Measurements from ENCODE around the gene GLTP. TPM values are rescaled to one million over a fixed set of nuclear protein-coding genes. Genes with fewer than 3 reads are reported as not detected.

The GLTP gene
- total RNA-seq, 4 donors from 2014 or later = 18.3 to 34.0 (median 22.4) TPM

DNA sequence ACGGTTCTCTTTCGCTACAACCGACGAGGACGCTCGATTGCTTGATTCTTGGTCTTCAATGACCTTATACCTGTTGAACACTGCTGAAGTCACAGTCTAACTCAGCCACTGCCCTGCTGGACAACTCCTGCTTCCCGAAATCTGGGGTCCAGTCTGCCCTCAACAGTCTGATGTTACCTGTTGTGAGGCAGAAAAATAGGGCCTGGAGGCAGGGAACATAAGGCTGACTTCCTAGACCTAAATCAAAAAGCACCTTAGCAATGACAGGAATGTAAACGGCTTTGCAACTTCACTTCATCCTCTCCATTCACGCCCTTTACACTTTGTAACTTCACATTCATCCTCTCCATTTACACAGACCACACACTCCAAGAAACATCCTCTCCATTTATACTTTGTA lies 597 bp upstream of the GLTP start:
- H3K4me3 ChIP-seq = peak overlapping the region; percentile 63 to 94 (median 75)
- no peaks in the 10 kb centered on the region for H3K36me3 ChIP-seq
- in situ Hi-C loops (cut with MboI; ENCODE audit: low sequenced_read_pairs in 4 of 4) (no loop called here), intact Hi-C loops (cut with DNase I; ENCODE audit: low total_unique reads) (loop anchor here (1.0 to 10.0 kb wide), 3 partner anchors 34 to 166 kb away; partner anchors contain the start of gene FAM222A)
- peak overlapping the region; percentile 43 to 81 (median 78) for H3K27ac ChIP-seq
- TF ChIP-seq, protein P1, sequence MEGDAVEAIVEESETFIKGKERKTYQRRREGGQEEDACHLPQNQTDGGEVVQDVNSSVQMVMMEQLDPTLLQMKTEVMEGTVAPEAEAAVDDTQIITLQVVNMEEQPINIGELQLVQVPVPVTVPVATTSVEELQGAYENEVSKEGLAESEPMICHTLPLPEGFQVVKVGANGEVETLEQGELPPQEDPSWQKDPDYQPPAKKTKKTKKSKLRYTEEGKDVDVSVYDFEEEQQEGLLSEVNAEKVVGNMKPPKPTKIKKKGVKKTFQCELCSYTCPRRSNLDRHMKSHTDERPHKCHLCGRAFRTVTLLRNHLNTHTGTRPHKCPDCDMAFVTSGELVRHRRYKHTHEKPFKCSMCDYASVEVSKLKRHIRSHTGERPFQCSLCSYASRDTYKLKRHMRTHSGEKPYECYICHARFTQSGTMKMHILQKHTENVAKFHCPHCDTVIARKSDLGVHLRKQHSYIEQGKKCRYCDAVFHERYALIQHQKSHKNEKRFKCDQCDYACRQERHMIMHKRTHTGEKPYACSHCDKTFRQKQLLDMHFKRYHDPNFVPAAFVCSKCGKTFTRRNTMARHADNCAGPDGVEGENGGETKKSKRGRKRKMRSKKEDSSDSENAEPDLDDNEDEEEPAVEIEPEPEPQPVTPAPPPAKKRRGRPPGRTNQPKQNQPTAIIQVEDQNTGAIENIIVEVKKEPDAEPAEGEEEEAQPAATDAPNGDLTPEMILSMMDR (IDR thresholded peaks at IDR 0.05 in 4 of 5, conservative IDR thresholded peaks at IDR 0.05 in 1 of 5) = no peak
- TF ChIP-seq POLR2A (IDR thresholded peaks at IDR 0.05) = no peak
- no peaks in the 10 kb centered on the region for H3K27me3 ChIP-seq
- H3K4me1 ChIP-seq = peaks cover 17 to 20% of the 10 kb centered on the region in 2 donors
- DNase-seq (no peak), ATAC-seq (peak; percentile 7 to 29)
- H3K9me3 ChIP-seq = no peaks in the 10 kb centered on the region

GRCh38 chr12:109879351-109880042 lies 844 bp downstream of the GLTP start:
- no peaks in the 10 kb centered on the region for H3K36me3 ChIP-seq
- DNase-seq = no peak
- peak in 1 of 2 donors; percentile 2 for ATAC-seq
- peak overlapping the region; percentile 60 to 81 (median 74) for H3K27ac ChIP-seq
- intact Hi-C loops (cut with DNase I; ENCODE audit: low total_unique reads) (loop anchor here (1.0 to 10.0 kb wide), 4 partner anchors 32 to 452 kb away; partner anchors contain the start of gene FAM222A), in situ Hi-C loops (cut with MboI; ENCODE audit: low sequenced_read_pairs in 4 of 4) (loop anchor here (5.0 to 10.0 kb wide), 3 partner anchors 72 to 77 kb away; no protein-coding TSS in a partner anchor)
- H3K27me3 ChIP-seq = no peaks in the 10 kb centered on the region
- TF ChIP-seq POLR2A (IDR thresholded peaks at IDR 0.05) = no peak
- TF ChIP-seq, protein P1 (IDR thresholded peaks at IDR 0.05 in 4 of 5, conservative IDR thresholded peaks at IDR 0.05 in 1 of 5) = no peak
- H3K9me3 ChIP-seq = no peaks in the 10 kb centered on the region
- H3K4me1 ChIP-seq = peaks cover 17 to 20% of the 10 kb centered on the region in 2 donors
- H3K4me3 ChIP-seq = peak overlapping the region; percentile 66 to 86 (median 80)

- Histone ChIP-seq H3K4me3 (peak overlapping the region in 3 of 4 donors; percentile 66 to 86 (median 81)), H3K27me3 (no peaks in the 10 kb centered on the region), H3K27ac (no peak overlapping the region), H3K9me3 (no peaks in the 10 kb centered on the region), H3K4me1 (peaks cover 17 to 20% of the 10 kb centered on the region in 2 donors), H3K36me3 (no peaks in the 10 kb centered on the region)
- in situ Hi-C loops (cut with MboI; ENCODE audit: low sequenced_read_pairs in 4 of 4) (loop anchor here (5.0 to 10.0 kb wide), 3 partner anchors 71 to 76 kb away; no protein-coding TSS in a partner anchor), intact Hi-C loops (cut with DNase I; ENCODE audit: low total_unique reads) (loop anchor here (5.0 kb wide), 1 partner anchor 451 kb away; no protein-coding TSS in a partner anchor)
- DNase-seq (no peak), ATAC-seq (no peak)
- TF ChIP-seq, protein P1 (IDR thresholded peaks at IDR 0.05 in 4 of 5, conservative IDR thresholded peaks at IDR 0.05 in 1 of 5) = no peak
- no peak for TF ChIP-seq POLR2A (IDR thresholded peaks at IDR 0.05)
Measured at GRCh38 chr12:109878749-109879148, 1.6 kb downstream of the GLTP start.

GRCh38 chr12:109878247-109878625 lies 2.1 kb downstream of the GLTP start:
- Histone ChIP-seq H3K4me1 (peaks cover 17 to 20% of the 10 kb centered on the region in 2 donors), H3K36me3 (no peaks in the 10 kb centered on the region), H3K27me3 (no peaks in the 10 kb centered on the region), H3K27ac (no peak overlapping the region), H3K9me3 (no peaks in the 10 kb centered on the region), H3K4me3 (no peak overlapping the region)
- DNase-seq (no peak), ATAC-seq (no peak)
- no peak for TF ChIP-seq POLR2A (IDR thresholded peaks at IDR 0.05)
- TF ChIP-seq, protein P1 (IDR thresholded peaks at IDR 0.05 in 4 of 5, conservative IDR thresholded peaks at IDR 0.05 in 1 of 5) = no peak
- in situ Hi-C loops (cut with MboI; ENCODE audit: low sequenced_read_pairs in 4 of 4) (loop anchor here (5.0 to 10.0 kb wide), 3 partner anchors 71 to 76 kb away; no protein-coding TSS in a partner anchor), intact Hi-C loops (cut with DNase I; ENCODE audit: low total_unique reads) (loop anchor here (5.0 kb wide), 1 partner anchor 451 kb away; no protein-coding TSS in a partner anchor)
